Stimulated activated CD4-positive, alpha-beta T cell treated with anti-CD3 and anti-CD28 coated beads, Interleukin-1b, Interleukin-23, amount 100 ng/mL, for 4 hours (primary cell): ENCODE data around the gene ANAPC5.
"Not testable (repeated sequence)": the region's sequence is repeated elsewhere in the genome, so short reads cannot be mapped to it uniquely, and the experiment has no call there.

ENCODE experiments used
- DNase-seq, 2 donors: peaks; one replicate each; pipeline ENCODE4 v3.0.0-alpha.2; 2020; ENCODE audit warnings: low read depth in 2 of 2

Gene ANAPC5

GRCh38 chr12:121284551-121285390 lies 67.4 kb downstream of the ANAPC5 start:
- no peak for DNase-seq

- no peak for DNase-seq
These were observed 68.4 kb downstream of the ANAPC5 start for GRCh38 chr12:121283841-121284240.

- no peak for DNase-seq
These were observed 68.8 kb downstream of the ANAPC5 start for GRCh38 chr12:121283388-121283787.

- not testable (repeated sequence) for DNase-seq
These were observed 69.3 kb downstream of the ANAPC5 start for GRCh38 chr12:121282910-121283309.

GRCh38 chr12:121282072-121282742 lies 70.0 kb downstream of the ANAPC5 start:
- no peak for DNase-seq

- DNase-seq = not testable (repeated sequence)
These were observed 71.1 kb downstream of the ANAPC5 start for GRCh38 chr12:121281116-121281515.

- DNase-seq = not testable (repeated sequence)
These were observed 71.7 kb downstream of the ANAPC5 start for GRCh38 chr12:121280531-121280930.

- DNase-seq = no peak
These were observed 72.7 kb downstream of the ANAPC5 start for GRCh38 chr12:121279507-121279915.

GRCh38 chr12:121279071-121279375 lies 73.2 kb downstream of the ANAPC5 start:
- DNase-seq = no peak

- no peak for DNase-seq
These were observed 73.8 kb downstream of the ANAPC5 start for GRCh38 chr12:121278169-121279070.

GRCh38 chr12:121277374-121277759 lies 74.8 kb downstream of the ANAPC5 start:
- DNase-seq = no peak

GRCh38 chr12:121274036-121274763 lies 78.0 kb downstream of the ANAPC5 start:
- DNase-seq = no peak

- DNase-seq = no peak
These were observed 78.8 kb downstream of the ANAPC5 start for GRCh38 chr12:121273364-121273896.

- no peak for DNase-seq
These were observed 84.4 kb downstream of the ANAPC5 start for GRCh38 chr12:121267822-121268221.

GRCh38 chr12:121264951-121265515 lies 87.2 kb downstream of the ANAPC5 start:
- no peak for DNase-seq

GRCh38 chr12:121264135-121264534 lies 88.1 kb downstream of the ANAPC5 start:
- no peak for DNase-seq

GRCh38 chr12:121263206-121263935 lies 88.8 kb downstream of the ANAPC5 start:
- DNase-seq = no peak

GRCh38 chr12:121261398-121261797 lies 90.8 kb downstream of the ANAPC5 start:
- DNase-seq = no peak

- no peak for DNase-seq
These were observed 92.1 kb downstream of the ANAPC5 start for GRCh38 chr12:121260091-121260490.

- DNase-seq = no peak
These were observed 93.1 kb downstream of the ANAPC5 start for GRCh38 chr12:121259074-121259473.
